GM18526 (cell line): ENCODE measurements around the gene CCDC110.

Source experiments
- POLR2A ChIP-seq: IDR thresholded peaks from 3 replicates; pipeline ENCODE4 v1.6.1; 2011; ENCODE audit not compliant: insufficient read length; ENCODE audit errors: extremely low read depth

The CCDC110 gene

DNA sequence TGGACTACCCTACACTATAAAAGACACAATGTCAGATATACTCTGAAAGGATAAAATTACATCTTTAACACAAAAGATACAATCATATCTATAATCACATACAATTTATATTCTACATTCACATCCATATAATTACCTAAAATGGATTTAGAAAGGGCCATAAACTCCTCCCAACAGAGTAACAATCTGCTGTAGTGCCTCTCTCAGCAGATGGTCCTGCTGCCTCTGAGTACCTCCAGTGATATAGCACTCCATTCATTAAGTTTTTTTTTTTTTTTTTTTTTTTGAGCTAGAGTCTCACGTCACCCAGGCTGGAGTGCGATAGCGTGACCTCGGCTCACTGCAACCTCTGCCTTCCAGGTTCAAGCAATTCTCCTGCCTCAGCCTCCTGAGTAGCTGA, 67.5 kb downstream of the CCDC110 start:
- no peak for TF ChIP-seq POLR2A

- no peak for TF ChIP-seq POLR2A
Measured at GRCh38 chr4:185399466-185399865, 72.1 kb downstream of the CCDC110 start.

GRCh38 chr4:185398618-185399017, 72.9 kb downstream of the CCDC110 start:
- no peak for TF ChIP-seq POLR2A

DNA sequence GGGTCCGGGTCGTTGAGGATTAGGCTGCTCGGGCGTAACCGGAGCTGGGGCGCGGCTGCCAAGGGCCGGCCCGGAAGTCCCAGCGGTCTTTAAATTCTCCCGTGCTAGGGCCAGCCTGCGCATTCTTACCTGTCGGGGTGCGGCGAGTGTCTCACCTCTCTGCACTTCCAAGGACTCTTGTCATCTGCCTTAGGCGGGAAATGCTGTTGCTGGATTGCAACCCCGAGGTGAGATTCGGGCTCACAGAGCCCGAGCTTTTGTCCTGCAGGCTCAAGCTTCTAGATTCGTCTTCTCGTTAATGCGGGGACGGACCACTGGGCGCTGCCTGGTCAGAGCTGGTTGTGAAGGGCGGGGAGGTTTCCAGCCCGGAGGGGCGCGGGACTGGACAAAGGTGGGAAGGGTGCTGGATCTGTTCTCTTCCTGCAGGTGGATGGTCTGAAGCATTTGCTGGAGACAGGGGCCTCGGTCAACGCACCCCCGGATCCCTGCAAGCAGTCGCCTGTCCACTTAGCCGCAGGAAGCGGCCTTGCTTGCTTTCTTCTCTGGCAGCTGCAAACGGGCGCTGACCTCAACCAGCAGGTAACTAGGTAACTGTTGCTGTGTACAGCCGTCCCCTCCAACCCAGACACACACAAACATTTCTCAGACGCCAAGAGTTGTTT, 74.7 kb downstream of the CCDC110 start, which contains the start of gene ANKRD37:
Gene ANKRD37 (plus strand): TSS at position 118 of the 662 bp plus-strand sequence. CDS start 83 bp downstream, at position 201.
- TF ChIP-seq POLR2A = no peak

GRCh38 chr4:185395956-185396723, 75.4 kb downstream of the CCDC110 start:
- TF ChIP-seq POLR2A = peak; percentile 60

- no peak for TF ChIP-seq POLR2A
Measured at GRCh38 chr4:185395238-185395955, 76.1 kb downstream of the CCDC110 start, which contains the start of gene LRP2BP. TSS of gene LRP2BP (minus strand) at chr4:185395924. CDS start at chr4:185378186, 17,738 bp downstream.
